PC-9 (cell line): ENCODE data around the gene CCDC60. TPM values are rescaled to one million over a fixed set of nuclear protein-coding genes. Genes with fewer than 3 reads are reported as not detected.

Source experiments
- BruUV-seq: library from RNA; stranded (reverse); fragments of 400-500 nt; replicated peaks from 2 replicates; lab custom pipeline; 2021; lab: Mats Ljungman, UMichigan
- CTCF ChIA-PET: fragments of 300-600 bp; sonication (Branson Sonifier 250); formaldehyde crosslinking; loops from one replicate; lab custom pipeline; 2022; ENCODE audit warnings: antibody characterized with exemption; lab: Charles Lee
- POLR2A ChIA-PET: fragments of 300-600 bp; sonication (Branson Sonifier 250); formaldehyde crosslinking; loops from one replicate; lab custom pipeline; 2022; ENCODE audit warnings: antibody characterized with exemption; ENCODE audit not compliant: unreplicated experiment; lab: Charles Lee
- DNase-seq, 2 experiments: peaks; one replicate each; pipeline versions ENCODE4 v3.0.0 to v3.0.0-alpha.2; 2015 to 2022; ENCODE audit warnings: mixed read lengths in 1 of 2
- H2AFZ ChIP-seq: fragments of 200-600 bp; sonication (generic); 2 replicates; pipeline ENCODE4 v1.8.1; 2017; ENCODE audit warnings: antibody characterized with exemption
- H3F3A ChIP-seq: fragments of 200-600 bp; sonication (generic); 2 replicates; pipeline ENCODE4 v1.8.1; 2017; ENCODE audit warnings: antibody characterized with exemption, mild to moderate bottlenecking, low read depth; ENCODE audit not compliant: insufficient read depth
- H3K27ac ChIP-seq: fragments of 200-600 bp; sonication (generic); 2 replicates; pipeline ENCODE4 v1.6.1; 2016; ENCODE audit warnings: mixed run types
- H3K27me3 ChIP-seq: fragments of 200-600 bp; sonication (generic); 2 replicates; pipeline ENCODE4 v1.6.1; 2016; ENCODE audit warnings: low read depth, mixed run types; ENCODE audit not compliant: insufficient read depth
- H3K36me3 ChIP-seq: fragments of 200-600 bp; sonication (generic); 2 replicates; pipeline ENCODE4 v1.6.1; 2016; ENCODE audit warnings: low read depth, mixed run types
- H3K4me1 ChIP-seq: fragments of 200-600 bp; sonication (generic); replicated peaks from 2 replicates; pipeline ENCODE4 v1.6.1; 2016; ENCODE audit warnings: mixed run types; ENCODE audit not compliant: insufficient read depth
- H3K4me2 ChIP-seq: fragments of 200-600 bp; sonication (generic); 2 replicates; pipeline ENCODE4 v1.6.1; 2017; ENCODE audit warnings: mixed run types
- H3K4me3 ChIP-seq: fragments of 200-600 bp; sonication (generic); 2 replicates; pipeline ENCODE4 v1.6.1; 2016; ENCODE audit warnings: mixed run types
- H3K79me2 ChIP-seq: fragments of 200-600 bp; sonication (generic); 2 replicates; pipeline ENCODE4 v1.6.1; 2017; ENCODE audit warnings: low read depth, mixed run types
- H3K9me2 ChIP-seq: fragments of 200-600 bp; sonication (generic); 2 replicates; pipeline ENCODE4 v1.8.1; 2017; ENCODE audit warnings: mild to moderate bottlenecking; ENCODE audit not compliant: insufficient read depth
- H3K9me3 ChIP-seq: fragments of 200-600 bp; sonication (generic); 2 replicates; pipeline ENCODE4 v1.8.1; 2016; ENCODE audit warnings: low read depth; ENCODE audit not compliant: insufficient read depth
- H4K20me1 ChIP-seq: fragments of 200-600 bp; sonication (generic); 2 replicates; pipeline ENCODE4 v1.8.1; 2017; ENCODE audit not compliant: insufficient read depth
- EZH2 ChIP-seq: fragments of 200-600 bp; sonication (generic); IDR thresholded peaks from 2 replicates; pipeline ENCODE4 v1.8.0; 2017; ENCODE audit warnings: antibody characterized with exemption, low read depth
- intact Hi-C: fragments of 100-400 bp; cut with micrococcal nuclease; formaldehyde crosslinking; loops from one replicate; pipeline ENCODE4 v1.10.0; 2022; ENCODE audit not compliant: unreplicated experiment
- total RNA-seq: library from RNA; stranded (reverse); gene quantifications from 2 replicates; pipeline ENCODE4 v1.2.3, GENCODE V29; 2021
- TF ChIP-seq, protein P1 (sequence below): fragments of 200-600 bp; sonication (generic); conservative IDR thresholded peaks from 2 replicates; pipeline ENCODE4 v1.6.1; 2017; ENCODE audit warnings: mixed run types, antibody characterized with exemption, mild to moderate bottlenecking, moderate library complexity

CCDC60 gene
- total RNA-seq, 1 experiment from 2014 or later: not detected

DNA sequence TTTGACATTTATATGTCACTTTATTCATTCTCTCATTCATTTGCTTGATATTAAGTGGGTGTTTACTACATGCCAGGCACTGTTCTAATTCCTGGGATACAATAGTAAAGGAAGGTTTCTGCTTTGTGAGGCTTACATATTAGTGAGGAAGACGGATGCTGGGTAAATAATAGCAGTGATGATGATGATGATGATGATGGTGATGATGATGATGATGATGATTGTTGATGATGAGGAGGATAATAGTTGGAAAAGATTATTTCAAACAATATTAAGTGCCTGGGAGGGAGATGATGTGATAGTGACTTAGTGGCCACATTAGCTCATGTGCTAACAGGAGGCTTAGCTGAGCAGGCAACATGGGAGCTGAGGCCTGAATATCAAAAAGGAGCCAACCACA lies 239.7 kb downstream of the CCDC60 start:
- no peak overlapping the region for H2AFZ ChIP-seq
- intact Hi-C loops: no loop called here
- no peaks in the 10 kb centered on the region for H3K9me3 ChIP-seq
- H3K4me2 ChIP-seq: no peak overlapping the region
- no peaks in the 10 kb centered on the region for H3F3A ChIP-seq
- no peaks in the 10 kb centered on the region for H3K4me1 ChIP-seq
- no peaks in the 10 kb centered on the region; the same call in 1 of the 2 replicates for H3K27me3 ChIP-seq
- TF ChIP-seq EZH2: no peak
- TF ChIP-seq, protein P1, sequence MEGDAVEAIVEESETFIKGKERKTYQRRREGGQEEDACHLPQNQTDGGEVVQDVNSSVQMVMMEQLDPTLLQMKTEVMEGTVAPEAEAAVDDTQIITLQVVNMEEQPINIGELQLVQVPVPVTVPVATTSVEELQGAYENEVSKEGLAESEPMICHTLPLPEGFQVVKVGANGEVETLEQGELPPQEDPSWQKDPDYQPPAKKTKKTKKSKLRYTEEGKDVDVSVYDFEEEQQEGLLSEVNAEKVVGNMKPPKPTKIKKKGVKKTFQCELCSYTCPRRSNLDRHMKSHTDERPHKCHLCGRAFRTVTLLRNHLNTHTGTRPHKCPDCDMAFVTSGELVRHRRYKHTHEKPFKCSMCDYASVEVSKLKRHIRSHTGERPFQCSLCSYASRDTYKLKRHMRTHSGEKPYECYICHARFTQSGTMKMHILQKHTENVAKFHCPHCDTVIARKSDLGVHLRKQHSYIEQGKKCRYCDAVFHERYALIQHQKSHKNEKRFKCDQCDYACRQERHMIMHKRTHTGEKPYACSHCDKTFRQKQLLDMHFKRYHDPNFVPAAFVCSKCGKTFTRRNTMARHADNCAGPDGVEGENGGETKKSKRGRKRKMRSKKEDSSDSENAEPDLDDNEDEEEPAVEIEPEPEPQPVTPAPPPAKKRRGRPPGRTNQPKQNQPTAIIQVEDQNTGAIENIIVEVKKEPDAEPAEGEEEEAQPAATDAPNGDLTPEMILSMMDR: no peak
- no peak for DNase-seq
- no peak overlapping the region for H3K27ac ChIP-seq
- H3K79me2 ChIP-seq: no peaks in the 10 kb centered on the region
- H3K36me3 ChIP-seq: no peaks in the 10 kb centered on the region
- BruUV-seq: no TSS peak
- H4K20me1 ChIP-seq: no peaks in the 10 kb centered on the region
- ChIA-PET POLR2A (no interaction called here), CTCF (no interaction called here)
- H3K4me3 ChIP-seq: no peak overlapping the region
- H3K9me2 ChIP-seq: no peaks in the 10 kb centered on the region

DNA sequence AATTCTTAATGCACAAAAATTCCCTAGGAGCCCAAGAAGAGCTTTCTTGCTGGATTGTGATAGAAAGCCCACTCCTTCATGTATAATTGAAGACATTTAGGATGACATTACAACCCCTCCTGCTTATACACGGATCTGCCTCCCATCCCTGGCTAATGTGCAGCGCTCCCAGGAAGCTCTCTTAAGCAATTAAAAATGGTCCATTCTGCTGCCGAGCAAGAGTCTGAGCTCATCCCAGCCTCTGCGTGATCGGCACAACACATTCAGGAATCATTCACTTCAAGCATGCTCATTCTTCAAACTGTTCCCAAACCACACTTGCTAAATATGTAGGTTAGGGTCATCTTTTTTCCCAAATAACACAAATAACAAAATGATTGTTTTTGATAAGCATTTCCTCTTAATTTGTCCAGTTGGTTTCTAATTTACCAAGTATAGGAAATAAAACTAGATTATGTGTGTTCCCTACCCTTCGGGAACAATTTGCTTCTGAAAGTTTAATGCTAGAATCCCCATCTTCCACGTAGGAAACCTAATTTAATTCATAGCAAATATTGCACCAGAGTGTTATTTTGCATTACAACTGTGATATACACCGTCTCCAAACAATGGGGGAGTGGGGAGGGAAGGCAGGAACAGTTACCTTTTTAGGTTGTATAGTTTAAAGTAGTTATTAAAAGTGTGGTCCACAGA lies 241.7 kb downstream of the CCDC60 start:
- CTCF ChIA-PET: no interaction called here
- no TSS peak for BruUV-seq

DNA sequence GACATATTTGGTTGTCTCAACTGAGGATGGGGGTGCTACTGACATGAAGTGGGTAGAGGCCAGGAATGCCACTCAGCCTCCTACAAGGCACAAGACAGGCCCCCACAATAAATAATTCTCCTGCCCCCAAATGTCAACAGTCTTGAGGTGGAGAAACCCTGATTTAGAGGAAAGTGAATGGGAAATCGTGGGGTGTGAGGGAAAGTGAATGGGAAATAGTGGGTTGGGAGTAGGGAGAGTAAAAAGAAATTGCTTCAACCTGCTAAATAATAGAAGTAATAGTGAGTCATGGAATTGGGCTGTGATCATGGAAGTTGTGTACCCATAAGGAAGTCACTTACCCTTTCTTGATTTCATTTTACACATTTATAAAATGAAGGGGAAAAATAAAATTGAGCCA lies 242.4 kb downstream of the CCDC60 start:
- Histone ChIP-seq H3K9me2 (no peaks in the 10 kb centered on the region), H4K20me1 (no peaks in the 10 kb centered on the region), H3K27me3 (no peaks in the 10 kb centered on the region; the same call in 1 of the 2 replicates), H3K4me2 (no peak overlapping the region), H3K4me3 (no peak overlapping the region), H3K27ac (no peak overlapping the region), H2AFZ (no peak overlapping the region), H3K79me2 (no peaks in the 10 kb centered on the region), H3K4me1 (no peaks in the 10 kb centered on the region), H3K36me3 (no peaks in the 10 kb centered on the region), H3F3A (no peaks in the 10 kb centered on the region), H3K9me3 (no peaks in the 10 kb centered on the region)
- TF ChIP-seq EZH2: no peak
- TF ChIP-seq, protein P1: no peak
- no peak for DNase-seq
- intact Hi-C loops: no loop called here
- BruUV-seq: no TSS peak
- ChIA-PET POLR2A (no interaction called here), CTCF (no interaction called here)

More for the DNA sequence above, 241.7 kb downstream of the CCDC60 start:
- Histone ChIP-seq H3K4me2 (no peak overlapping the region), H3K4me3 (no peak overlapping the region), H3K36me3 (no peaks in the 10 kb centered on the region), H3F3A (no peaks in the 10 kb centered on the region), H2AFZ (no peak overlapping the region), H3K9me3 (no peaks in the 10 kb centered on the region), H3K27me3 (no peaks in the 10 kb centered on the region; the same call in 1 of the 2 replicates), H3K27ac (no peak overlapping the region), H3K4me1 (no peaks in the 10 kb centered on the region), H3K9me2 (no peaks in the 10 kb centered on the region), H3K79me2 (no peaks in the 10 kb centered on the region), H4K20me1 (no peaks in the 10 kb centered on the region)
- DNase-seq: no peak
- POLR2A ChIA-PET: no interaction called here
- intact Hi-C loops: no loop called here
- TF ChIP-seq EZH2: no peak
- TF ChIP-seq, protein P1: no peak
